HG03432 (cell line): ENCODE results near the gene OR51G2.
"Not testable (repeated sequence)": the region's sequence is repeated elsewhere in the genome, so short reads cannot be mapped to it uniquely, and the experiment has no call there.

Experiments
- ATAC-seq: cut with Tn5 transposase; IDR thresholded peaks from one replicate; pipeline ENCODE4 v1.9.1; 2021; ENCODE audit warnings: mild to moderate bottlenecking, moderate library complexity; ENCODE audit not compliant: unreplicated experiment

OR51G2 gene, protein sequence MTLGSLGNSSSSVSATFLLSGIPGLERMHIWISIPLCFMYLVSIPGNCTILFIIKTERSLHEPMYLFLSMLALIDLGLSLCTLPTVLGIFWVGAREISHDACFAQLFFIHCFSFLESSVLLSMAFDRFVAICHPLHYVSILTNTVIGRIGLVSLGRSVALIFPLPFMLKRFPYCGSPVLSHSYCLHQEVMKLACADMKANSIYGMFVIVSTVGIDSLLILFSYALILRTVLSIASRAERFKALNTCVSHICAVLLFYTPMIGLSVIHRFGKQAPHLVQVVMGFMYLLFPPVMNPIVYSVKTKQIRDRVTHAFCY

DNA sequence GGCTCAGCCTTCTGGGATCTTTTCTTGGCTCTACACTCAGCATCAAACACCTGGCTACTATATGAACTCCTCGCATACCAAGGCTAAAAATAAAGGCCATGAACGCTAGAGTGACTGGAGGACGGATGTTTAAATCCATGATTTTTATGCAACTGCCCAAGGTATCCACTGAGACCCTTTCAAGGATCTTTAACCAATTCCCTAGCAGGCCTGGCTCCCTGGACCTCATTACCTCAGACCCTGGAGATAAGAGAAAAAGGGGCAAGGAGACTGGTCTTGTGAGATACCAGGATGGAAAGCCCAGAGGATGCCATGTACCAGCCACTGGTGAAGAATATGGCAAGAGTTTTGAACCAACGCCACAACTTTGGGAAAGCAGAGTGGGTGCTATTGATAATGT, at the start of gene OR51G2:
TSS of gene OR51G2 (minus strand) at position 101 of the 400 bp plus-strand sequence. CDS start 3,687 bp downstream, outside the sequence.
- no peak for ATAC-seq

DNA sequence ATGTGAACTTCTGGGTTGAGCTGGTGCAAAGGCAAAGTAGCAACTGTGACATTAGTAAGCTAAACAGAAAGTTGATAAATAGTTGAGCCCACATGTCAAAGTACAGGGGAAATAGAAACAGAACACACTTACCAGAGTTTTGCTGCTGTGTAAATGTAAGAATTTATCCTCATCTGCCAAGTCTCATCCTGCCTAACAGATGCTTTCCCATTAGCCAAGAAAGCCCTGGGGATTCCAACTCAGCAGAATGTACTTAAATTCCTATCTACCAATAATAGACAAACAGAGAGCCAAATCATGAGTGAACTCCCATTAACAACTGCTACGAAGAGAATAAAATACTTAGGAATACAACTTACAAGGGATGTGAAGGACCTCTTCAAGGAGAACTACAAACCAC, 43.7 kb upstream of the OR51G2 start:
- ATAC-seq = no peak

DNA sequence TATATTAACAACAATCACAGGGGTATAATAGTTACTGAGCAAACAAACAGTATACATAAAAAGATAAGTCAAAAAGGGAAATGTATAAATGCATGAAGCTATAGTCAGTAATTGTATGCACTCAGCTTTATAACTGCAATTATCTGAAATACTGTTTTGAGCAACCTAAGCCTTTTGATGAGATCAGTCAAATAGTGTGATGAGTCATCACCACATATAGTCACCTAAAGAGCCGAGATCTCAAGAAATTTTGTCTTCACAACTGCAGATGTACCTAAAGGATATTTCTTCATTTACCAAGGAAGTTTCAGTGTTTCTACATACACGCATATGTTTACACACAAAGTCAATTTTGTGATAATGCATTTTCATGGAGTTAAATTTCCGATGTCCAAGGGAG, 41.7 kb upstream of the OR51G2 start:
- no peak for ATAC-seq

DNA sequence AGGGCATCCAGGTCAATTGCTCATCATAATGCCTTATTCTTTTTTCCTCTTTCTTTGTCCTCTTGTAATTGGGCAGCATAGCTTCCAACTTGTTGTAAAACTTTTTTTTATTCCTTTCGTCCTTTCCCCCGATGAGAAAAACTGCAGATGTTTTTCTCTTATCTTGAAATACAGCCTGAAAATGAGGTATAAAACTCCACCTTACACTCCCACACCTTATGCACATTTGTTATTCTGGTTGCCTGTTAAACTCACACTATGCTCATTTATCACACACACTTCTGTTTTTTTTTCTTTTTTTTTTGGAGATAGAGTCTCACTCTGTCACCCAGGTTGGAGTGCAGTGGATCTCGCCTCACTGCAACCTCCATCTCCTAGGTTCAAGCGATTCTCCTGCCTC, 38.2 kb upstream of the OR51G2 start:
- ATAC-seq = no peak

DNA sequence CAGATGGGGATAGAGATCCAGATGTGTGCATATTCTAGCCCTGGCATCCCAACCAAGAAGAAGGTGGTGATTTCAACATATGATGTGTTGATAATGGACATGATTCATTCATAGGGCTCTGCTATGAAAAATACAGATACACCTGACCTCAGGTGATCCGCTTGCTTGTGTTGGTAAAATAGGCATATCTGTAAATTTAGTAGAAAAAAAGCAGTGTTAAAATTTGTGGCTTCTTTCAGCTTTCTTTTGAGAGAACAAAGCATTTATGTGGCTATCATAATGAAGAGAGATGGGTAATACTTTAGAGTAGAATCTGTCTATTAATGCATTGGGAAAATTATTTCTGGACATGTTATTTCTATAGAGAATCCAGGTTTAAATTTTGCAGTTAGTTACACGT, 36.5 kb upstream of the OR51G2 start, which contains the start of gene OR51A2:
TSS of gene OR51A2 (minus strand) at position 101 of the 400 bp plus-strand sequence. CDS start at position 101, 0 bp downstream.
- not testable (repeated sequence) for ATAC-seq

DNA sequence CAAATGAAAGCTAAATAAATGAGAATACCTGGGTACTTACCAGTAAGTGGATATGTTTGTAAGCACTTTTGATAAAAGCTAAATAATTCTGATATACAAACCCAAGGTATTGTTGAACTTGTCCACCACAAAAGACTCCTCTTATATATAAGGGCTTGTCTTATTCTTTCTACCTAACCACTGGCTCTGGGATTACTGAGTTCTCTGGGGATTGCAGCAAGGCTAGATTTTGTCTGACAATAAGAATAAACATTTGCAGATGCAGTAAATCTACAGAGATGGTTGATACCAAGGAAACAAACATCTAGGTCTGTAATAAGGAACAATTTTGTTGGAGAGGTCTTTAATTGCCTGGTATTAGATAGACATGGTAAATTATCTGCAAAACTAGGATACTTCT, 28.4 kb upstream of the OR51G2 start, which contains the start of gene OR51A4:
TSS of gene OR51A4 (minus strand) at position 101 of the 400 bp plus-strand sequence. CDS start 505 bp downstream, outside the sequence.
- no peak for ATAC-seq

DNA sequence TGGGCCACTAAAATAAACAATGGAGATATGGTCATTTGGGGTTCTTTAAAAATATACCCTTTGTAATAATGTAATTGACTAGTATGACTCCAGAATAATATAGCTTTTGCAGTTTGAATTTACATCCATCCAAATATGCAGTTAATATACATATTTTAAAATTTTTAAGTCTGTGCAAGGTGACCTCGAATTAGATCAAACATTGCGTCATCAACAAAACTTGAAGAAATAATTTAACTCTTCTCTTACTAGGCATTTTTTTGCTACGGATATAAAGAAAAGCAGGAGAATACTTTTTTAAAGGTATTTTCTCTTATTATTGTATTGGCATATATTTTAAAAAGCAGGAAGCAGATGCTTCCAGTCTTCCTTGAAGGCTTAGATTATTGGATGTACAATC, 17.6 kb upstream of the OR51G2 start:
- no peak for ATAC-seq

DNA sequence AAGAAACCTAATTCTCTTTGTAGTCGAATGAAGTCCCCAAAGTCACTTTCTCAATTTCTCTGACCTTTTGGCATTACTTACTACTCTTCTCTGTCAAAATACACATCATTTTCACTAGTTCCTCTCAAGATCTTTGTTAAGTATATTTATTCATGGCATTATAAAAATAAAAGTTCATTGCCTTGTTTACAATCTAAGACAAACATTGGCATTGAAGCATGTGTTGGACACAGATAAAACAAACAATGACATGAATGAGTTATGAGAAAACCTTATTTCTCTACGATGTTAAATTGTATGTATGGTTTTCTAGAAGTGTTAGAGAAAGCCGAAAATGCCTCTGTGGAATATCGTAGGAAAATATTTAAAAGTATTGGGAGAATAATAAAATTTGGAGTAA, 13.6 kb upstream of the OR51G2 start:
- ATAC-seq = no peak

DNA sequence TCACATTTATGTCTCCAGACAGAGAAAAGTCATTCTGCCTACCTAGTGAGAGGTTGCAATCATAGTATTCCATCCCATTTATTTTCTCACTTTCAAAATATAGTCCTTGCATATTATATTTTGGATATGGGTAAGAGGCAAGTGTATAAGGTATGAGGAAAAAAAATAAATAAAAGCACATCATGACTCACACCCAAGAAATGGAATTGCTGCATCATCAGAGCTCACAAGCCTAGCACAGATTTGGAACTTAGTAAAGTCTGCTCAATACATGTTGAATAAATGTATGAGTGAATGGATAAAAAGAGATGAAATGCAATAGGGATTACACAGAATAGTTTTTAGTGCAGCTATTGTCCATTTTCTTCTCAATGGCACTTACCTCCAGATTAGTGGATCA, 7.5 kb upstream of the OR51G2 start:
- no peak for ATAC-seq

DNA sequence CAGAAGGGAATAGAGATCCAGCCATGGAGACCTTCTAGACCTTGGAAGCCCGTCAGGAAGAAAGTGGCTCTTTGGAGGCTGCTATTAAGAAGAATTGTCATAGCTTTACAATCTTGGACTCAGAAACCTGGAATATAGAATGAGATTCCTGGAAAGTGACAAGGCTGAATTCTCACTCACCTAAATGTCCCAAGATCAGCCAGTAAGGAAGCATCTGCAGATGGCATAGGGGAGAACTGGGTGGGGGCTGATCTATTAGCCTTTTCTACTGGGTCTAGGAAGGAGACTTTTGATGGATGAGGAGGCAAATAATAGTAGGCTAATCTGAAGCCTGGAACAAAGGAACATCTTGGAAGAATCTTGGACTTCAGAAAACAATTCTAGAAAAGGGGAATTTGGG, 5.1 kb upstream of the OR51G2 start, which contains the start of gene OR51G1:
TSS of gene OR51G1 (minus strand) at position 101 of the 400 bp plus-strand sequence. CDS start at position 101, 0 bp downstream.
- no peak for ATAC-seq

DNA sequence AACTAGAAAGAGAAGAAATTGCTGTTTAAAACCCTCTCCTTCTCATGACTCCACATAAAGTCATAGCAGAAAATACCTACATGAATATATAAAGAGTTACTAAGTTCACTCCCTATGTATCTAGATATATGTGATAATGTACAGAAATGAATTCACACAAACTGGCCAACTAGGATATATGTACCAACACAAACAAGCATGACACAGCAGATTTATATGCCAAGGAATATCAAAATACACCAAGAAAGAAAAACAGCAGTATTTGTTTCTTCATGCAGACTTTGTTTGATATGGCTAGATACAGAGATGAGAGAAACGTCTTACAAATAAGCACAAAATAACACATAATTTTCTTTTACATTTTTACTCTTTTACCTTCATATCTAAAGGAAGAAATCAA, 3.2 kb upstream of the OR51G2 start:
- ATAC-seq = no peak

DNA sequence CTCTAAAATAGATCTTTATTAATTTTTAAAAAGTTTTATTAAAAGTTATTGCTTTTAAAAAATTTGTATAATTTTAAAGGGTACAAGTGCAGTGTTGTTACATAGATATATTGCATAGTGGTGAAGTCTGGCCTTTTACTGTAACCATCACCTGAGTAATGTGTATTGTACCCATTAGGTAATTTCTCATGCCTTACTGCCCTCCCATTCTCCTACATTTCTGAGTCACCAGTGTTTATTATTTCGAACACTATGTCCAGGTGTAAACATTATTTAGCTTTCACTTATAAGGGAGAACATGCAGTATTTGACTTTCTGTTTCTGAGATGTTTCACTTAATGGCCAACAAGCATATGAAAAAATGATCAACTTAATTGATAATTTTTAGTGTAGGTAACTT, 2.6 kb upstream of the OR51G2 start:
- no peak for ATAC-seq

DNA sequence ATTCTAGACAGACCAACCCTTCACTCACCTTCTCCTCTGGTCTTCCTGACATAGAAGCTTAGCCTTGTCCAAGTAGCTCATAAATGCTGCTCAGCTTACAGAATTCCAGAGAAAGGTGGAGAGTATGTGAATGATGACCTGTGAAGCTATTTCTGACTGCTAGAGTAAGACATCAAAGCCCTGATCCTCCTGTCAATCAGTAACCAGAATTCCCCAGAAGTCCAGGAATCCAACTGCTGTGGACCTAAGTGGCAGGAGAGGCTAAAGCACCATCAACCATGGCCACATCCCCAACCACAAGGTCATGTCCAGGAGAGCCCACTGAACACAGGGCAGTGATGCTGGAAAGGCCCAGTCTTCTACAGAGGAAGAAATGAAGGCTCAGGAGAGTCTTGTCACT, 2.6 kb downstream of the OR51G2 start:
- ATAC-seq = no peak

DNA sequence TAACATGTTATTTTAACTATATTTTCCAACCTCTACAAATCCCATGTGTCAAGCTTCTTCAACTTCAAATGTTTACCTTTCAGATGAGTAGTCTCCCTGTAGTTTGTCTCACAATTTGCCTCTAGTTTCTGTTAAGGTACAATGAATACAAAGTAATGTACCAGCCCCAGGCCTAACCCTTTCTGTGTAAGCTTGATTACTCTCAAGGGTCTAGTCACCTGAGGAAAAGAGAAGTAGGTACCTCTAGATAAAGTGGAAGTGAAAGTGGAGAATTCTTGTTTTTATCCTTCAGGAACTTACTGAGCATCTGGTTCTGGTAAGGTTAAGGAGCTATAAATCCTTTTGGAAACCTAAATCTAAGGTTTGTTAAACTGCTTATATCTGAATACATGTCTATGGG, 15.7 kb downstream of the OR51G2 start, which contains the start of gene OR51A7:
TSS of gene OR51A7 (plus strand) at position 300 of the 400 bp plus-strand sequence. CDS start 3,587 bp downstream, outside the sequence.
- ATAC-seq = no peak

DNA sequence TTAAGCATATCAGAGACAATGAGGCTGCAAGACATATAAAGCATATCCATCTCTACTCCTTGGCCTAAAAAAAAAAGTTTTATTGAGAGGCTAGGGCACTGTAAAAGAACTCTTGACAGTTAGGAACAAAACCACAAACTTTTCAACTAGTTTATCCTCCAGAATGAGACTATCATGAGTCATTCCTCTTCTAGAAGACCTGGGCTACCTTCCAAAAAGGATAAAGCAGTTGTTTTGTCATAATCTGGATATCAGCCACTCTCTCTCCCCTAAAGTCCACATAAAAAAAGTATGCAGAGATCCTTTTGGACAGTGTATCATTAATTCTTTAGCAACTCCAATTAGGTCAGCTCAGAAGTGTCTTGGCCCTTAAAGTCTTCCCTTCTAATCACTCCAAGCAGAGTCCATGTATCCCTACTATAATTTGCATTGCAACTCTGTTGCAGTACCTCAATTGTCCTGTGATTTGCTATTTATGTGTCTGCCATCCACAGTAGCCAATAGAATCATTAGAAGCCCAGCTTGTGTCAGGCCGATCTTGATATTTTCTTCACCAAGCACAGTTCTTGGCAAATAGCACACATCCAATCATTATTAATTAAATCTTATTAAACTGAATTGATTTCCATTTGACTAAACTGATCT, 27.0 kb downstream of the OR51G2 start:
- no peak for ATAC-seq

DNA sequence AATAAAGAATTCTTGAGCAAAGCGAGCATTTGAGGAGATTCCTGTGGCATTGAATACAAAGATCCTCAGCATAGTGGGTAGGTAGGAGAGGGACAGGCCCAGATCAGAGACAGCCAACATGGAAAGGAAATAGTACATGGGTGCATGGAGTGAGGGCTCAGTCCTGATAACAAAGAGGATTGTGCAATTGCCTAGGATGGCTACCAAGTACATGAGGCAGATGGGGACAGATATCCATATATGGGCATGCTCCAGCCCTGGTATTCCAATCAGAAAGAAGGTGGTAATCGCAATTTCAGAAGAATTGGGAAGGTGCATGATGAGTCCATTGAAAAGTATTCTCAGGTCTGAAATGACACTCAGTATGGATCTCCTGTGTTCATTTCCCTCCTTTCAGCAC, 28.9 kb downstream of the OR51G2 start:
- no peak for ATAC-seq

DNA sequence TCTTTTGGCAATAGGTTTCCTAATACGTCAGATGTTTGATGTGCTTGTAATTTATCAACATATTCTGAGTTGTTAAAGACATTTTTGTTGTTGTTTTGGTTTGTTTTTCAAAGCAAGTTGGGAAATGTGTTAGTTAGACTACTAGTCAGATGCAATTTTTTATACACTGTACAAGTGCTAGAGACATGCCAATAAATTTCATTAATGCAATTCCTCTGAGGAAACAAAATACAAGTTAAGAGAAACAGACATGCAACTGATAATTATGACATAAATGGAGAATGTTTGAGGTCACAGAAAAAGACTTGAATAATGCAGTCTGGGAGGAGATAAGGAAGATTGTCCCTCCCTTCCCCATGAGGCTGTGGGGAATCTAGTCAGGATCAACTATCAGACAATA, 31.6 kb downstream of the OR51G2 start:
- no peak for ATAC-seq

DNA sequence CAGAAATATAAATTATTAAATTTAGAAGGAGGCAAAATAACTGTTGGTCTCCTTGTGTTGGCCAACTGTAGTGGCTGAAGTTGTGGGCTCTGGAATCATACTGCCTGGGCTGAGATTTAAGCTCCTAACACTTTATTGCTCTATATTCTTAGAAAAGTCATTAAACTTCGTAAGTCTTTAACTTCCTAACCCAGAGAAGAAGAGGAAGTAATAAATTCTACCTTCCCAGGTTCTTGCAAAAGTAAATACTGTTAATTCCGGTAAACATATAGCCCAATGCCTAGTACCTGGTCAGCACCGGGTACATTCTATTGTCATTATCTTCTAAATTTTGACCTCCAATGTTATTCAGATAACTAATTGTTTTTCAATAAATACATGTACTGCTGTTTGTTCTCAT, 33.0 kb downstream of the OR51G2 start:
- no peak for ATAC-seq

DNA sequence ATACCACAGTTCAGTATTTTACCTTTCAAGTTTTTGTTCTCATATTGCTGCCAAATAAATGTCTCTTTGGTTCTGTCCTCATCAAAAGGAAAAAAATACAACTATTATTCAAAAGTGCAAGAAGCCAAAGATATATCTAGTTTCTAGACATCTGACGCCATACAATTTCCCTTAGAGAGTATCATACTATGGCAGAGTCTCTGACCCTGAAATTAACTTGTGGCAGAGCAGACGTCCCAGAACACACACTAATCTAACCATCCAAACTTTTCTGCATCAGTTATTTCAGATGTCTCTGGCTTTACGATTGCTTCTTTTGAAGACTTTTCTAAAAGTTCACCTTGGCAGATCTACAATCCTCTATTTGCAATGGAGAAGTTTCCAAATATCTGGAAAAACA, 34.8 kb downstream of the OR51G2 start:
- no peak for ATAC-seq

DNA sequence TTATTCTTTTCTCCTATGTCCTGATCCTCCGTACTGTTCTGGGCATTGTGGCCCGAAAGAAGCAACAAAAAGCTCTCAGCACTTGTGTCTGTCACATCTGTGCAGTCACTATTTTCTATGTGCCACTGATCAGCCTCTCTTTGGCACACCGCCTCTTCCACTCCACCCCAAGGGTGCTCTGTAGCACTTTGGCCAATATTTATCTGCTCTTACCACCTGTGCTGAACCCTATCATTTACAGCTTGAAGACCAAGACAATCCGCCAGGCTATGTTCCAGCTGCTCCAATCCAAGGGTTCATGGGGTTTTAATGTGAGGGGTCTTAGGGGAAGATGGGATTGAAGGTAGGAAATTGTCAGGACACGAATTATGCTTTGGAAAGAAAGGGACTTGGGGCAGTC, 36.6 kb downstream of the OR51G2 start:
- no peak for ATAC-seq

DNA sequence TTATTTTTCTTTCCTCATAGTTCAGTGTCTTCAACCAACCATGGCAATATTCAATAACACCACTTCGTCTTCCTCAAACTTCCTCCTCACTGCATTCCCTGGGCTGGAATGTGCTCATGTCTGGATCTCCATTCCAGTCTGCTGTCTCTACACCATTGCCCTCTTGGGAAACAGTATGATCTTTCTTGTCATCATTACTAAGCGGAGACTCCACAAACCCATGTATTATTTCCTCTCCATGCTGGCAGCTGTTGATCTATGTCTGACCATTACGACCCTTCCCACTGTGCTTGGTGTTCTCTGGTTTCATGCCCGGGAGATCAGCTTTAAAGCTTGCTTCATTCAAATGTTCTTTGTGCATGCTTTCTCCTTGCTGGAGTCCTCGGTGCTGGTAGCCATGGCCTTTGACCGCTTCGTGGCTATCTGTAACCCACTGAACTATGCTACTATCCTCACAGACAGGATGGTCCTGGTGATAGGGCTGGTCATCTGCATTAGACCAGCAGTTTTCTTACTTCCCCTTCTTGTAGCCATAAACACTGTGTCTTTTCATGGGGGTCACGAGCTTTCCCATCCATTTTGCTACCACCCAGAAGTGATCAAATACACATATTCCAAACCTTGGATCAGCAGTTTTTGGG, 37.2 kb downstream of the OR51G2 start, which contains the start of gene OR51T1:
TSS of gene OR51T1 (plus strand) at position 41 of the 641 bp plus-strand sequence. CDS start at position 41, 0 bp downstream.
- ATAC-seq = no peak
